ENCODE data around the gene ADAM15.

The ADAM15 gene

GRCh38 chr1:155085504-155086127, 34.5 kb downstream of the ADAM15 start:
- H3K36me3 ChIP-seq (ENCODE audit: insufficient read depth, low read length) = no peaks in the 10 kb centered on the region
- peaks cover 9% of the 10 kb centered on the region; the same call in 1 of the 2 replicates for H3K79me2 ChIP-seq (ENCODE audit: insufficient read depth, low read length)
- H3K4me3 ChIP-seq (ENCODE audit: low read length, poor library complexity, severe bottlenecking) = peak overlapping the region; percentile 82
- peaks cover 33% of the 10 kb centered on the region for H3K4me1 ChIP-seq (ENCODE audit: insufficient read depth, low read length, poor library complexity, severe bottlenecking)
- no peaks in the 10 kb centered on the region for H3K27me3 ChIP-seq (ENCODE audit: insufficient read depth, low read length, poor library complexity, severe bottlenecking)
- peak overlapping the region; percentile 100 for H3K4me2 ChIP-seq (ENCODE audit: low read depth, low read length, poor library complexity, severe bottlenecking)
- H3K9ac ChIP-seq (ENCODE audit: low read depth, low read length, poor library complexity, severe bottlenecking) = peak overlapping the region; percentile 79
- H3K9me3 ChIP-seq (ENCODE audit: insufficient read depth, low read depth, low read length) = no peaks in the 10 kb centered on the region
- peaks cover 5% of the 10 kb centered on the region for H4K20me1 ChIP-seq (ENCODE audit: insufficient read depth, low read length, poor library complexity, severe bottlenecking)
- peaks cover 13% of the 10 kb centered on the region; the same call in 1 of the 2 replicates for H3F3A ChIP-seq (ENCODE audit: low read depth)
- TF ChIP-seq EZH2phosphoT487 (IDR thresholded peaks at IDR 0.05; ENCODE audit: borderline replicate concordance) (no peak), CTCF (conservative IDR thresholded peaks at IDR 0.05; ENCODE audit: low read length) (no peak)
- peak overlapping the region; percentile 98 for H2AFZ ChIP-seq (ENCODE audit: low read length)
- H3K9me2 ChIP-seq (replicated peaks; ENCODE audit: low read depth, low read length) = no peaks in the 10 kb centered on the region

- peak overlapping the region; percentile 98 for H2AFZ ChIP-seq (ENCODE audit: low read length)
- H3K9me3 ChIP-seq (ENCODE audit: insufficient read depth, low read depth, low read length) = no peaks in the 10 kb centered on the region
- no peaks in the 10 kb centered on the region for H3K9me2 ChIP-seq (replicated peaks; ENCODE audit: low read depth, low read length)
- peaks cover 28% of the 10 kb centered on the region for H3K4me1 ChIP-seq (ENCODE audit: insufficient read depth, low read length, poor library complexity, severe bottlenecking)
- H3K79me2 ChIP-seq (ENCODE audit: insufficient read depth, low read length) = peaks cover 9% of the 10 kb centered on the region; the same call in 1 of the 2 replicates
- no peak for TF ChIP-seq EZH2phosphoT487 (IDR thresholded peaks at IDR 0.05; ENCODE audit: borderline replicate concordance)
- TF ChIP-seq CTCF (conservative IDR thresholded peaks at IDR 0.05; ENCODE audit: low read length) = peak; percentile 83
- no peaks in the 10 kb centered on the region for H3K36me3 ChIP-seq (ENCODE audit: insufficient read depth, low read length)
- peaks cover 5% of the 10 kb centered on the region for H4K20me1 ChIP-seq (ENCODE audit: insufficient read depth, low read length, poor library complexity, severe bottlenecking)
- peak overlapping the region; percentile 79 for H3K9ac ChIP-seq (ENCODE audit: low read depth, low read length, poor library complexity, severe bottlenecking)
- peak overlapping the region; percentile 82 for H3K4me3 ChIP-seq (ENCODE audit: low read length, poor library complexity, severe bottlenecking)
- no peaks in the 10 kb centered on the region for H3K27me3 ChIP-seq (ENCODE audit: insufficient read depth, low read length, poor library complexity, severe bottlenecking)
- peaks cover 12% of the 10 kb centered on the region; the same call in 1 of the 2 replicates for H3F3A ChIP-seq (ENCODE audit: low read depth)
- peak overlapping the region; percentile 100 for H3K4me2 ChIP-seq (ENCODE audit: low read depth, low read length, poor library complexity, severe bottlenecking)
Observed at GRCh38 chr1:155086128-155086741, 35.1 kb downstream of the ADAM15 start.

GRCh38 chr1:155086856-155087535, 35.9 kb downstream of the ADAM15 start:
- H3K79me2 ChIP-seq (ENCODE audit: insufficient read depth, low read length) = peaks cover 9% of the 10 kb centered on the region; the same call in 1 of the 2 replicates
- H3K9ac ChIP-seq (ENCODE audit: low read depth, low read length, poor library complexity, severe bottlenecking) = peak overlapping the region; percentile 79
- TF ChIP-seq EZH2phosphoT487 (IDR thresholded peaks at IDR 0.05; ENCODE audit: borderline replicate concordance) (no peak), CTCF (conservative IDR thresholded peaks at IDR 0.05; ENCODE audit: low read length) (peak; percentile 39)
- no peaks in the 10 kb centered on the region for H3K9me3 ChIP-seq (ENCODE audit: insufficient read depth, low read depth, low read length)
- peaks cover 5% of the 10 kb centered on the region for H4K20me1 ChIP-seq (ENCODE audit: insufficient read depth, low read length, poor library complexity, severe bottlenecking)
- H3K9me2 ChIP-seq (replicated peaks; ENCODE audit: low read depth, low read length) = no peaks in the 10 kb centered on the region
- no peaks in the 10 kb centered on the region for H3K27me3 ChIP-seq (ENCODE audit: insufficient read depth, low read length, poor library complexity, severe bottlenecking)
- peak overlapping the region; percentile 82 for H3K4me3 ChIP-seq (ENCODE audit: low read length, poor library complexity, severe bottlenecking)
- H2AFZ ChIP-seq (ENCODE audit: low read length) = no peak overlapping the region
- H3K4me2 ChIP-seq (ENCODE audit: low read depth, low read length, poor library complexity, severe bottlenecking) = peak overlapping the region; percentile 100
- H3K4me1 ChIP-seq (ENCODE audit: insufficient read depth, low read length, poor library complexity, severe bottlenecking) = peaks cover 25% of the 10 kb centered on the region
- no peaks in the 10 kb centered on the region for H3K36me3 ChIP-seq (ENCODE audit: insufficient read depth, low read length)
- peaks cover 8% of the 10 kb centered on the region; the same call in 1 of the 2 replicates for H3F3A ChIP-seq (ENCODE audit: low read depth)

Data from Loucy (cell line).